Measurements from ENCODE around the gene CHSY3.

DNA sequence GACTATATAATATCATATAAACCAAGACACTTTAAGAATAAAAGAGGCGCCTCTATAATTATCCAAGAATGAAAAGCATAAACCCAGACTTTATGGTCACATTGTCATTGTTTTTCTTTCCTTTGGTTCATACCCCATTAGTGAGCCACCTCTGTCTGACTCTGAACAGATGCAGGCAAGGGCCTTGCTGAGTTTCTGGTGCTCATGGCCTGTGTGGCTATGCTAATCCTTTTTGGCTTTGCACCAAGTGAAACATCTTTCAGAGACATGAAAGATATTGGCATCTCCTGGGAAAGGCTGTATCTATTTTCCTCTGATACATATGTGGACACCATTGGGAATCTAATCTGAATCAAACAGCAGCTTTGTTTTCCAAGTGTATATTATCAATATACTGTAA lies 222.5 kb downstream of the CHSY3 start:
- TF ChIP-seq, protein P1, sequence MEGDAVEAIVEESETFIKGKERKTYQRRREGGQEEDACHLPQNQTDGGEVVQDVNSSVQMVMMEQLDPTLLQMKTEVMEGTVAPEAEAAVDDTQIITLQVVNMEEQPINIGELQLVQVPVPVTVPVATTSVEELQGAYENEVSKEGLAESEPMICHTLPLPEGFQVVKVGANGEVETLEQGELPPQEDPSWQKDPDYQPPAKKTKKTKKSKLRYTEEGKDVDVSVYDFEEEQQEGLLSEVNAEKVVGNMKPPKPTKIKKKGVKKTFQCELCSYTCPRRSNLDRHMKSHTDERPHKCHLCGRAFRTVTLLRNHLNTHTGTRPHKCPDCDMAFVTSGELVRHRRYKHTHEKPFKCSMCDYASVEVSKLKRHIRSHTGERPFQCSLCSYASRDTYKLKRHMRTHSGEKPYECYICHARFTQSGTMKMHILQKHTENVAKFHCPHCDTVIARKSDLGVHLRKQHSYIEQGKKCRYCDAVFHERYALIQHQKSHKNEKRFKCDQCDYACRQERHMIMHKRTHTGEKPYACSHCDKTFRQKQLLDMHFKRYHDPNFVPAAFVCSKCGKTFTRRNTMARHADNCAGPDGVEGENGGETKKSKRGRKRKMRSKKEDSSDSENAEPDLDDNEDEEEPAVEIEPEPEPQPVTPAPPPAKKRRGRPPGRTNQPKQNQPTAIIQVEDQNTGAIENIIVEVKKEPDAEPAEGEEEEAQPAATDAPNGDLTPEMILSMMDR (IDR thresholded peaks at IDR 0.05): no peak
- no peak for TF ChIP-seq POLR2A (IDR thresholded peaks at IDR 0.05)
